ENCODE results near the gene TOP2A.

DNA sequence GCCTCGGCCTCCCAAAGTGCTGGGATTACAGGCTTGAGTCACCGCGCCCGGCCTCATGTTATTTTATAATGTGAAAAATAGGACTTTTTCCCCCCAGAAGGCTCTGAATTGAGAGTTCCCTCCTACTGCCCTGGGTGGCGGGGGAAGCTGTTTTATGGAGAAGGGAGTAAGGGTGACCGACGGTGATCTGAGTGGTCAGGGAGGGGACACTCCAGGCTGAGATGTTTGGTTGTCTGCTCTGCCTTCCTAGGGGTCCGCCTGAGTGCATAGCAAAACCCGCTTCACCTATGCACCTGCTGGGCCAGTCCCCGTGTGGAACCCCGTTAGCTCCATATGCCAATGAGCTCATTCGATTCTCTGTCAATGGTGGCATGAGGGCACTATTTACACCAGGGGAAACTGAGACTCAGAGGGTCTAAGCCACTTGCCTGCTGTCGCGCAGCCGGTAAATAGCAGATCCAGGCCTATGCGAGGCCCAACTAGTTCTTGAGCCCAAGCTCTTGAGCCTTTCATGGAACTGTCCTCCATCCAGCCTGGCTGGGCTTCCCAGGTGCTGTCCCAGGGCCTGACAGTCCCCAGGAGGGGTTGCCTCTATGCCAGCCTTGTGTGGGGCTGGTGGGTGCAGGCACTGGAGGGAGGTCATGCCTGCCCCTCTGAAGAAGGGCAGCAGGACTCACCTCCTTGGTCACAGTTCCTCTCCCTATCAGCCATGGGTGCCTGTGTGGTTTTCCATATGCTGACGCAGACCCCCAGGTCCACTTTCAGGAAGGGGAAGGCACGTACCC is 51.4 kb downstream of the TOP2A start:
- TF ChIP-seq, protein P1, sequence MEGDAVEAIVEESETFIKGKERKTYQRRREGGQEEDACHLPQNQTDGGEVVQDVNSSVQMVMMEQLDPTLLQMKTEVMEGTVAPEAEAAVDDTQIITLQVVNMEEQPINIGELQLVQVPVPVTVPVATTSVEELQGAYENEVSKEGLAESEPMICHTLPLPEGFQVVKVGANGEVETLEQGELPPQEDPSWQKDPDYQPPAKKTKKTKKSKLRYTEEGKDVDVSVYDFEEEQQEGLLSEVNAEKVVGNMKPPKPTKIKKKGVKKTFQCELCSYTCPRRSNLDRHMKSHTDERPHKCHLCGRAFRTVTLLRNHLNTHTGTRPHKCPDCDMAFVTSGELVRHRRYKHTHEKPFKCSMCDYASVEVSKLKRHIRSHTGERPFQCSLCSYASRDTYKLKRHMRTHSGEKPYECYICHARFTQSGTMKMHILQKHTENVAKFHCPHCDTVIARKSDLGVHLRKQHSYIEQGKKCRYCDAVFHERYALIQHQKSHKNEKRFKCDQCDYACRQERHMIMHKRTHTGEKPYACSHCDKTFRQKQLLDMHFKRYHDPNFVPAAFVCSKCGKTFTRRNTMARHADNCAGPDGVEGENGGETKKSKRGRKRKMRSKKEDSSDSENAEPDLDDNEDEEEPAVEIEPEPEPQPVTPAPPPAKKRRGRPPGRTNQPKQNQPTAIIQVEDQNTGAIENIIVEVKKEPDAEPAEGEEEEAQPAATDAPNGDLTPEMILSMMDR (IDR thresholded peaks at IDR 0.05; ENCODE audit: poor library complexity, severe bottlenecking) = no peak
- no peak for TF ChIP-seq RAD21 (conservative IDR thresholded peaks at IDR 0.05)
- TF ChIP-seq EP300 (conservative IDR thresholded peaks at IDR 0.05; ENCODE audit: poor library complexity, severe bottlenecking) = no peak
- TF ChIP-seq EZH2 (IDR thresholded peaks at IDR 0.05; ENCODE audit: borderline replicate concordance, insufficient read depth, low read length, poor library complexity, severe bottlenecking) = no peak
- TF ChIP-seq POLR2AphosphoS5 (IDR thresholded peaks at IDR 0.05) = no peak
- no peak for TF ChIP-seq SMC3 (conservative IDR thresholded peaks at IDR 0.05; ENCODE audit: poor library complexity)
- no peak for TF ChIP-seq REST (IDR thresholded peaks at IDR 0.05; ENCODE audit: borderline replicate concordance)
- TF ChIP-seq MXI1 (conservative IDR thresholded peaks at IDR 0.05; ENCODE audit: poor library complexity, severe bottlenecking) = no peak

Measured in neural cell (in vitro differentiated cells).